ENCODE measurements around the gene BCCIP.

The BCCIP gene

DNA sequence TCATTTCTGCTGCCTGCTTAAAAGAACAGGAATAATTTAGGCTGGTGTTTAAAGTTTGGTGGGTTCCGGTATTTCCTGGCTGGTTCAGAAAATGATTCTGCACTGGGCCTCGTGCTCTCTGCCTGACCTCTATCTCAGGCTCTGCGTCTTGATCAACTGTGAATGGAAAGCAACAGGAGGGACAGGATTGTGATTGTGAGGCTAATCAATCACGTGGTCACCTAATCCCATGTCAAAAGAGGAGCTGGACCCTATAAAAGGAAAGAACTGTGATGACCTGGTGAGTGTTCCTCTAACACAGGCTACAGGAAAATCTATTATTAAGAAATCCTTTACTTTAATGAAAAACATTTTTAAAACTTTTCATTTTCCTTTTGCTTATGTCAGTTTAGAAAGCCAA lies 57.8 kb downstream of the BCCIP start, which contains the start of gene DHX32:
DHX32 (minus strand) TSS at position 101 of the 400 bp plus-strand sequence. CDS start 468 bp downstream, outside the sequence.
- no peak within 1 kb of the TSS for H3K4me3 ChIP-seq (replicated peaks in 1 of 2; ENCODE audit: low read depth in 2 of 2, low read length in 2 of 2)
- DNase-seq (ENCODE audit: low read depth in 2 of 2), result no peak
- TF ChIP-seq, protein P1, sequence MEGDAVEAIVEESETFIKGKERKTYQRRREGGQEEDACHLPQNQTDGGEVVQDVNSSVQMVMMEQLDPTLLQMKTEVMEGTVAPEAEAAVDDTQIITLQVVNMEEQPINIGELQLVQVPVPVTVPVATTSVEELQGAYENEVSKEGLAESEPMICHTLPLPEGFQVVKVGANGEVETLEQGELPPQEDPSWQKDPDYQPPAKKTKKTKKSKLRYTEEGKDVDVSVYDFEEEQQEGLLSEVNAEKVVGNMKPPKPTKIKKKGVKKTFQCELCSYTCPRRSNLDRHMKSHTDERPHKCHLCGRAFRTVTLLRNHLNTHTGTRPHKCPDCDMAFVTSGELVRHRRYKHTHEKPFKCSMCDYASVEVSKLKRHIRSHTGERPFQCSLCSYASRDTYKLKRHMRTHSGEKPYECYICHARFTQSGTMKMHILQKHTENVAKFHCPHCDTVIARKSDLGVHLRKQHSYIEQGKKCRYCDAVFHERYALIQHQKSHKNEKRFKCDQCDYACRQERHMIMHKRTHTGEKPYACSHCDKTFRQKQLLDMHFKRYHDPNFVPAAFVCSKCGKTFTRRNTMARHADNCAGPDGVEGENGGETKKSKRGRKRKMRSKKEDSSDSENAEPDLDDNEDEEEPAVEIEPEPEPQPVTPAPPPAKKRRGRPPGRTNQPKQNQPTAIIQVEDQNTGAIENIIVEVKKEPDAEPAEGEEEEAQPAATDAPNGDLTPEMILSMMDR (IDR thresholded peaks at IDR 0.05; ENCODE audit: low read depth, low read length), result no peak

DNA sequence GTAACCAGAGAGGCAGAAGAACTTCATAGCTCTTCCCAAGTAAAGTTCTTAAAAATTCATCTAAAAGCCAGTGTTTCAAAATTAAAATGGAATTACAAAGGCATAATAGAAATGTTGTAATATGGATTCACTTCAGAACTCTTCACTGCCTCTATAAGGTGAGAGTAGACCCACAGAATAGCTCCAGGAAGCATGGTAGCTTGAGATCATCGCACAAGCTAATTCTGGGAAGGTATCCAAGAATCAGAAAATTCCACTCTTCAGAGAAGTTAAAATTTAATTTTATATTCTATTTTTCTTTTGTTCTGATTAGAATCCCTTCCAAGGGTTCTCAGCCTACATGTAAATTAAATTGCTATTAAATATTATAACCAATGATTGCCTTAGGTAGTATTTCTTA lies 59.2 kb downstream of the BCCIP start:
- H3K4me3 ChIP-seq (replicated peaks in 1 of 2; ENCODE audit: low read depth in 2 of 2, low read length in 2 of 2), result no peak overlapping the region
- TF ChIP-seq, protein P1 (IDR thresholded peaks at IDR 0.05; ENCODE audit: low read depth, low read length), result no peak
- peak in 1 of 2 donors; percentile 16 for DNase-seq (ENCODE audit: low read depth in 2 of 2)

DNA sequence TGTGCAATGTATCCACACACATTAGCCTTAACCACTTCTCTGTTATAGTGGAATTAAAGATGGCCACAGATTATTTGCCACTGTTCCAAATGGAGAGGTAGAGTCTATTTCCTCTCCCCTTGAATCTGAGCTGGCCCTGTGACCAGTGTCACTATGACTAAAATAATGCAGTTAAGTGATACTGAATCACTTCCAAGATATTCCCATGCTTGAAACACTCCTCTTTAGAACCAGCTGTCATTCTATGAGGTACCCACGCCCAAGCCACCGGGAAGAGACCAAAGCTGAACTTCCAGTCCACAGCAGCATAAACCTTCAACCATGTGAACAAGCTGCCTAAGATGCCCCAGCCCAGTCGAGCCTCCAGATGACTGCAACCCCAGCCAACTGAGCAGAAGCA lies 59.9 kb downstream of the BCCIP start:
- H3K4me3 ChIP-seq (replicated peaks in 1 of 2; ENCODE audit: low read depth in 2 of 2, low read length in 2 of 2), result no peak overlapping the region
- TF ChIP-seq, protein P1 (IDR thresholded peaks at IDR 0.05; ENCODE audit: low read depth, low read length), result no peak
- DNase-seq (ENCODE audit: low read depth in 2 of 2), result no peak

All from cardiac fibroblast (primary cell).